HFFc6 (cell line): ENCODE measurements around the gene PRPF40B. TPM values are rescaled to one million over a fixed set of nuclear protein-coding genes. Genes with fewer than 3 reads are reported as not detected.

Experiments used
- DNase-seq: peaks from one replicate; pipeline ENCODE4 v3.0.0-alpha.2; 2018
- H3K27ac Mint-ChIP-seq: 2 replicates; pipeline ENCODE4 v1.8.0; 2020; ENCODE audit warnings: mild to moderate bottlenecking, mixed read lengths
- H3K27me3 Mint-ChIP-seq: 2 replicates; pipeline ENCODE4 v1.8.0; 2021; ENCODE audit warnings: mild to moderate bottlenecking, moderate library complexity, mixed read lengths; ENCODE audit not compliant: insufficient read depth
- H3K36me3 Mint-ChIP-seq: 2 replicates; pipeline ENCODE4 v1.8.0; 2021; ENCODE audit warnings: low read depth, mixed read lengths
- H3K4me1 Mint-ChIP-seq: 2 replicates; pipeline ENCODE4 v1.8.0; 2020; ENCODE audit warnings: low read depth, mixed read lengths
- H3K4me3 Mint-ChIP-seq: 2 replicates; pipeline ENCODE4 v1.8.0; 2020; ENCODE audit warnings: mild to moderate bottlenecking, moderate library complexity, mixed read lengths
- H3K9me3 Mint-ChIP-seq: 2 replicates; pipeline ENCODE4 v1.8.0; 2020; ENCODE audit warnings: mild to moderate bottlenecking, mixed read lengths
- CTCF ChIP-seq: fragments of 200-600 bp; sonication (generic); IDR thresholded peaks from 2 replicates; pipeline ENCODE4 v1.5.0; 2021; ENCODE audit warnings: antibody characterized with exemption, mild to moderate bottlenecking
- total RNA-seq, 6 experiments: library from RNA; stranded (reverse); fragmentation: NEBNext Ultra II Directional; extraction: Animal tissue kit (Norgen Biotek cat#: 25700); gene quantifications; 2 replicates in 1 of 6; 3 replicates in 5 of 6; pipeline ENCODE4 v1.2.3, GENCODE V29; 2021

PRPF40B gene
- total RNA-seq, 6 experiments from 2014 or later = 10.3 to 11.9 (median 11.2) TPM

- no peak for DNase-seq
- Mint-ChIP-seq H3K9me3 (no peaks in the 10 kb centered on the region), H3K4me1 (peaks cover 14% of the 10 kb centered on the region)
Measured at GRCh38 chr12:49582850-49583249, 40.5 kb upstream of the PRPF40B start.

GRCh38 chr12:49583366-49584094, 39.8 kb upstream of the PRPF40B start:
- no peak for TF ChIP-seq CTCF

More at GRCh38 chr12:49582850-49583249, 40.5 kb upstream of the PRPF40B start:
- Mint-ChIP-seq H3K4me3 (no peak overlapping the region), H3K36me3 (no peaks in the 10 kb centered on the region), H3K27me3 (no peaks in the 10 kb centered on the region), H3K27ac (no peak overlapping the region)
- no peak for TF ChIP-seq CTCF

GRCh38 chr12:49584591-49584990, 38.8 kb upstream of the PRPF40B start:
- Mint-ChIP-seq H3K36me3 (0 out of 2 replicates have a peak, but pooled peaks cover 5% of the 10 kb centered on the region), H3K27ac (no peak overlapping the region), H3K9me3 (no peaks in the 10 kb centered on the region), H3K4me3 (no peak overlapping the region), H3K27me3 (no peaks in the 10 kb centered on the region), H3K4me1 (peaks cover 14% of the 10 kb centered on the region)
- DNase-seq = no peak
- no peak for TF ChIP-seq CTCF

More at GRCh38 chr12:49583366-49584094, 39.8 kb upstream of the PRPF40B start:
- H3K27ac Mint-ChIP-seq = no peak overlapping the region
- peaks cover 14% of the 10 kb centered on the region for H3K4me1 Mint-ChIP-seq
- H3K9me3 Mint-ChIP-seq = no peaks in the 10 kb centered on the region
- no peak overlapping the region for H3K4me3 Mint-ChIP-seq
- H3K36me3 Mint-ChIP-seq = no peaks in the 10 kb centered on the region
- H3K27me3 Mint-ChIP-seq = no peaks in the 10 kb centered on the region
- DNase-seq = no peak

- H3K27ac Mint-ChIP-seq = no peak overlapping the region
- peaks cover 8% of the 10 kb centered on the region for H3K4me1 Mint-ChIP-seq
- no peak for TF ChIP-seq CTCF
- no peak overlapping the region for H3K4me3 Mint-ChIP-seq
- H3K9me3 Mint-ChIP-seq = no peaks in the 10 kb centered on the region; the same call in 1 of the 2 replicates
- DNase-seq = no peak
- peaks cover 11% of the 10 kb centered on the region; the same call in 1 of the 2 replicates for H3K36me3 Mint-ChIP-seq
- no peaks in the 10 kb centered on the region for H3K27me3 Mint-ChIP-seq
Measured at GRCh38 chr12:49585477-49586459, 37.6 kb upstream of the PRPF40B start.

- H3K4me3 Mint-ChIP-seq = no peak overlapping the region
- no peak overlapping the region for H3K27ac Mint-ChIP-seq
- no peak for DNase-seq
- peak; percentile 23; the same call in 1 of the 2 replicates for TF ChIP-seq CTCF
- peaks cover 6% of the 10 kb centered on the region for H3K4me1 Mint-ChIP-seq
- no peaks in the 10 kb centered on the region; the same call in 1 of the 2 replicates for H3K9me3 Mint-ChIP-seq
- no peaks in the 10 kb centered on the region for H3K27me3 Mint-ChIP-seq
- peaks cover 22% of the 10 kb centered on the region for H3K36me3 Mint-ChIP-seq
Measured at GRCh38 chr12:49587174-49587908, 36.0 kb upstream of the PRPF40B start.
